Measurements from ENCODE around the gene PAIP2B.

The PAIP2B gene

GRCh38 chr2:71133603-71134002, 93.3 kb downstream of the PAIP2B start:
- DNase-seq (ENCODE audit: low spot score): no peak
- TF ChIP-seq, protein P1, sequence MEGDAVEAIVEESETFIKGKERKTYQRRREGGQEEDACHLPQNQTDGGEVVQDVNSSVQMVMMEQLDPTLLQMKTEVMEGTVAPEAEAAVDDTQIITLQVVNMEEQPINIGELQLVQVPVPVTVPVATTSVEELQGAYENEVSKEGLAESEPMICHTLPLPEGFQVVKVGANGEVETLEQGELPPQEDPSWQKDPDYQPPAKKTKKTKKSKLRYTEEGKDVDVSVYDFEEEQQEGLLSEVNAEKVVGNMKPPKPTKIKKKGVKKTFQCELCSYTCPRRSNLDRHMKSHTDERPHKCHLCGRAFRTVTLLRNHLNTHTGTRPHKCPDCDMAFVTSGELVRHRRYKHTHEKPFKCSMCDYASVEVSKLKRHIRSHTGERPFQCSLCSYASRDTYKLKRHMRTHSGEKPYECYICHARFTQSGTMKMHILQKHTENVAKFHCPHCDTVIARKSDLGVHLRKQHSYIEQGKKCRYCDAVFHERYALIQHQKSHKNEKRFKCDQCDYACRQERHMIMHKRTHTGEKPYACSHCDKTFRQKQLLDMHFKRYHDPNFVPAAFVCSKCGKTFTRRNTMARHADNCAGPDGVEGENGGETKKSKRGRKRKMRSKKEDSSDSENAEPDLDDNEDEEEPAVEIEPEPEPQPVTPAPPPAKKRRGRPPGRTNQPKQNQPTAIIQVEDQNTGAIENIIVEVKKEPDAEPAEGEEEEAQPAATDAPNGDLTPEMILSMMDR (IDR thresholded peaks at IDR 0.05; ENCODE audit: extremely low read depth, insufficient read depth, missing control alignments): no peak
- in situ Hi-C loops (cut with MboI; ENCODE audit: low pct_unique_long_range_greater_than_20kb, low sequenced_read_pairs, unreplicated experiment): no loop called here
